A673 (cell line): ENCODE data around the gene PSMB10.

Source experiments
- EZH2 ChIP-seq: fragments of 200-600 bp; sonication (generic); IDR thresholded peaks from 2 replicates; pipeline ENCODE4 v1.6.1; 2017; ENCODE audit warnings: borderline replicate concordance, low read depth, mild to moderate bottlenecking, mixed read lengths, antibody characterized with exemption, low read length; ENCODE audit not compliant: poor library complexity, severe bottlenecking
- TF ChIP-seq, protein P1 (sequence below): fragments of 300-800, 200-600 bp; sonication (generic); conservative IDR thresholded peaks from 2 replicates; pipeline ENCODE4 v1.5.1; 2017; ENCODE audit warnings: low read depth, mild to moderate bottlenecking, antibody characterized with exemption, low read length, moderate library complexity, mixed read lengths

DNA sequence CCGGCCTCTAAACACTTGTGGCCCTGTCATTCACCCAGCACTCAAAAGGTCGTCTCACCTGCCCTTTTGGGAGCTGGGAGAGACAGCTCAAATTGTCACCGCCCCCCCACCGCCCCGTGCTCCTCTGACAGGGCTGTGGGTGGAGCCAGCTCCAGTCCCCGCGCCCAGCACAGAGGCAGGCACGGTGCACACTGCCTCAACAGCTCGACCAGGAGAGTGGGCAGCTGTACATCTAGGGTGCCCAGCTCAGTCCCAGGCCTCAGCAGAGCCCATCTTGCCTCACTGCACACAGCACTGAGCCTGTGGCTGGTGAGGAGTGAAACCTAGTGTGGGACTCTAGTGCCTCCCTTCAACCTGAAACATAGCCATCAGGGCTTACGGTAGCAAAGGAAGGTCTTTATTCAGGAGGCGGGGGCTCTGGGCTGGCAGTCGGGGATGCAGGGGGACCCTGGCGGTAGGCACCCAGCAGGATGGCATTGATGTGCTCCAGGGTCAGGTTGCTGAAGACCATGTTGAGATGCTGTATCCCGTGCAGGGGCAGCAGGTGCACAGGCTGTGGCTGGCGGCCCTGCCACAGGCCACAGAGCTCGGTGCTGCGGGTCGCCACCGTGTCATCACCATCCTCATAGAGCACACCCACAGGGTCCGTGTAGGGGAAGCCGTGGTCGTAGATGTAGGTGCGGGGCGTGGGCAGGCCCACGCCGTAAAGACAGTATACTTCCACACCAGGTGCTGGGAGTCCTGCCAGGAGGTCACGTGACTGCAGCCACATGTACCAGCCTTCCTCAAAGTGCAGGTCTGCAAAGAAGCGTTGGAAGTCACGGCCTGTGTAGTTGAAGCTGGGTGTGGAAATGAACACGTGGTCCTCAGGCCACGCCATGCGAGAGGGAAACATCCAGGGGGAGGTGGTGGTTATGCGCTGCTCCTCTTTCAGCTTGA is 3.1 kb upstream of the PSMB10 start:
- TF ChIP-seq, protein P1, sequence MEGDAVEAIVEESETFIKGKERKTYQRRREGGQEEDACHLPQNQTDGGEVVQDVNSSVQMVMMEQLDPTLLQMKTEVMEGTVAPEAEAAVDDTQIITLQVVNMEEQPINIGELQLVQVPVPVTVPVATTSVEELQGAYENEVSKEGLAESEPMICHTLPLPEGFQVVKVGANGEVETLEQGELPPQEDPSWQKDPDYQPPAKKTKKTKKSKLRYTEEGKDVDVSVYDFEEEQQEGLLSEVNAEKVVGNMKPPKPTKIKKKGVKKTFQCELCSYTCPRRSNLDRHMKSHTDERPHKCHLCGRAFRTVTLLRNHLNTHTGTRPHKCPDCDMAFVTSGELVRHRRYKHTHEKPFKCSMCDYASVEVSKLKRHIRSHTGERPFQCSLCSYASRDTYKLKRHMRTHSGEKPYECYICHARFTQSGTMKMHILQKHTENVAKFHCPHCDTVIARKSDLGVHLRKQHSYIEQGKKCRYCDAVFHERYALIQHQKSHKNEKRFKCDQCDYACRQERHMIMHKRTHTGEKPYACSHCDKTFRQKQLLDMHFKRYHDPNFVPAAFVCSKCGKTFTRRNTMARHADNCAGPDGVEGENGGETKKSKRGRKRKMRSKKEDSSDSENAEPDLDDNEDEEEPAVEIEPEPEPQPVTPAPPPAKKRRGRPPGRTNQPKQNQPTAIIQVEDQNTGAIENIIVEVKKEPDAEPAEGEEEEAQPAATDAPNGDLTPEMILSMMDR: no peak
- no peak for TF ChIP-seq EZH2
